KMS-11 (cell line): Measurements from ENCODE around the gene CRYBG1.

Experiments
- H2AFZ ChIP-seq: fragments of 200-600 bp; sonication (generic); 2 replicates; pipeline ENCODE4 v1.6.1; 2016; ENCODE audit warnings: antibody characterized with exemption, mixed run types, low read depth
- H3K27ac ChIP-seq: fragments of 200-600 bp; sonication (generic); 2 replicates; pipeline ENCODE4 v1.6.1; 2016; ENCODE audit warnings: mild to moderate bottlenecking, mixed run types
- H3K27me3 ChIP-seq: fragments of 200-600 bp; sonication (generic); 2 replicates; pipeline ENCODE4 v1.6.1; 2017; ENCODE audit warnings: mild to moderate bottlenecking, low read depth, mixed run types, moderate library complexity; ENCODE audit not compliant: insufficient read depth
- H3K36me3 ChIP-seq: fragments of 200-600 bp; sonication (generic); 2 replicates; pipeline ENCODE4 v1.6.1; 2017; ENCODE audit warnings: mild to moderate bottlenecking, mixed run types; ENCODE audit not compliant: insufficient read depth
- H3K4me1 ChIP-seq: fragments of 200-600 bp; sonication (generic); 2 replicates; pipeline ENCODE4 v1.6.1; 2016; ENCODE audit warnings: mild to moderate bottlenecking, low read depth, mixed run types; ENCODE audit not compliant: poor library complexity, severe bottlenecking
- H3K4me2 ChIP-seq: fragments of 200-600 bp; sonication (generic); 2 replicates; pipeline ENCODE4 v1.7.0; 2016; ENCODE audit warnings: mild to moderate bottlenecking, mixed run types
- H3K4me3 ChIP-seq: fragments of 200-600 bp; sonication (generic); IDR thresholded peaks from 2 replicates; pipeline ENCODE4 v1.6.1; 2017; ENCODE audit warnings: low read depth, low read length, mixed read lengths; ENCODE audit not compliant: insufficient read depth
- H3K79me2 ChIP-seq: fragments of 200-600 bp; sonication (generic); 2 replicates; pipeline ENCODE4 v1.6.1; 2016; ENCODE audit warnings: low read depth, mixed run types; ENCODE audit not compliant: insufficient read depth
- H3K9ac ChIP-seq: fragments of 200-600 bp; sonication (generic); 2 replicates; pipeline ENCODE4 v1.6.1; 2016; ENCODE audit warnings: mild to moderate bottlenecking, mixed run types
- H4K20me1 ChIP-seq: fragments of 200-600 bp; sonication (generic); 2 replicates; pipeline ENCODE4 v1.6.1; 2016; ENCODE audit warnings: mild to moderate bottlenecking, mixed run types; ENCODE audit not compliant: insufficient read depth
- TF ChIP-seq, protein P1 (sequence below): fragments of 200-600 bp; sonication (generic); conservative IDR thresholded peaks from 2 replicates; pipeline ENCODE4 v1.6.1; 2017; ENCODE audit warnings: low read depth, mild to moderate bottlenecking, antibody characterized with exemption, low read length, moderate library complexity, mixed read lengths

The CRYBG1 gene

DNA sequence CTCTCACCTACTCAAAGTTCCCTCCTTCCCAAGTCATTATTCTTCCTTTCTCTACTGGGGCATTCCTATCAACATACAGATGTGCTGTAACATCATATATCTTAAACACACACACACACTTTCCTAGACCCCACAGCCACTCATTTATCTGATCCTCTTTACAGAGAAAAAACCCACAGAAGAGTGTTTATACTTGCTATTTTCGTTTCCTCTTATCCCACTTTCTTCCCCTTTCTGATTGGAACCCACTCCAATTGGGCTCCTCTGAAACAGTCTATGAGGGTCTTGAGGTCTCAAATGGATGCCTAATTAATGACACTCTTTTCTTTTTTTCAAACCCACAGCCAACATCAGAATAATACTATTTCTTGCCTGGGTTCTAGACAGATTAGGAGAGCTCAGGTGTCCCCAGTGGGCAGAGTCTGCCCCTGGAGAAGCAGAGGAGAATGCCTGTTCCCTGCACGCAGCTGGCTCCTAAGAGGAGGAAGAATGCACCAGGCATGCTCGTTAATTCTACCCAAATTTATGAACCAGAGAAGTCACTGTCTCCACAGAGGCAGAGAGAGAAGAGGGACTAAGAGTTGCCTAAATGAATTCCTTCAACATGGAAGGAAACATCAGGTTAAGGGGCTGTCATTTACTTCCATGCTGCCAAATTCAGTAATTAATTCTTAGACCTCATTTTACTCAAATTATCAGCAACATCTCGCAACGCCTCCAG, 65.9 kb downstream of the CRYBG1 start:
- H3K4me2 ChIP-seq = no peak overlapping the region
- no peaks in the 10 kb centered on the region for H3K27me3 ChIP-seq
- H3K4me1 ChIP-seq = no peaks in the 10 kb centered on the region
- H3K27ac ChIP-seq = no peak overlapping the region
- no peak overlapping the region for H3K4me3 ChIP-seq
- H3K79me2 ChIP-seq = no peaks in the 10 kb centered on the region
- H3K36me3 ChIP-seq = no peaks in the 10 kb centered on the region
- H2AFZ ChIP-seq = no peak overlapping the region
- no peaks in the 10 kb centered on the region for H4K20me1 ChIP-seq
- H3K9ac ChIP-seq = no peak overlapping the region
- TF ChIP-seq, protein P1, sequence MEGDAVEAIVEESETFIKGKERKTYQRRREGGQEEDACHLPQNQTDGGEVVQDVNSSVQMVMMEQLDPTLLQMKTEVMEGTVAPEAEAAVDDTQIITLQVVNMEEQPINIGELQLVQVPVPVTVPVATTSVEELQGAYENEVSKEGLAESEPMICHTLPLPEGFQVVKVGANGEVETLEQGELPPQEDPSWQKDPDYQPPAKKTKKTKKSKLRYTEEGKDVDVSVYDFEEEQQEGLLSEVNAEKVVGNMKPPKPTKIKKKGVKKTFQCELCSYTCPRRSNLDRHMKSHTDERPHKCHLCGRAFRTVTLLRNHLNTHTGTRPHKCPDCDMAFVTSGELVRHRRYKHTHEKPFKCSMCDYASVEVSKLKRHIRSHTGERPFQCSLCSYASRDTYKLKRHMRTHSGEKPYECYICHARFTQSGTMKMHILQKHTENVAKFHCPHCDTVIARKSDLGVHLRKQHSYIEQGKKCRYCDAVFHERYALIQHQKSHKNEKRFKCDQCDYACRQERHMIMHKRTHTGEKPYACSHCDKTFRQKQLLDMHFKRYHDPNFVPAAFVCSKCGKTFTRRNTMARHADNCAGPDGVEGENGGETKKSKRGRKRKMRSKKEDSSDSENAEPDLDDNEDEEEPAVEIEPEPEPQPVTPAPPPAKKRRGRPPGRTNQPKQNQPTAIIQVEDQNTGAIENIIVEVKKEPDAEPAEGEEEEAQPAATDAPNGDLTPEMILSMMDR = no peak

DNA sequence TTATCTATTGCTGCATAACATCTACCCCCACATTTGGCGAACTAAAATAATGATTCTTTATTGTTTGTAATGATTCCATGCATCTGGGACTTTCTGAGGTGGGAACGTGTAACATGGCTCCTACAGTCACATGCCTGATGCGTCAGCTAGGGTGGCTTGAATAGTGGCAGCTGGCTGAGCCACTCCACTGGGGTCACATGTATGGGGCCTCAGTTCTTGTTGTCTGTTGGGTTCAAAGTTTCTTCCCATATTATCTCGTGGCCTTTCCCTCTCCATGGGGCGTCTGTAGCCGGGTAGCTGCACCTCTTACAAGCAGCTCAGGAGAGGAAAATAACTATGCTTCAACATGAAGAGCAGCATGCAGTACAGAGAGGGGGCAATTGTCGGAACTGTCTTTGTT, 69.9 kb downstream of the CRYBG1 start:
- Histone ChIP-seq H3K4me1 (no peaks in the 10 kb centered on the region), H3K79me2 (no peaks in the 10 kb centered on the region), H3K9ac (no peak overlapping the region), H3K4me2 (no peak overlapping the region), H3K36me3 (no peaks in the 10 kb centered on the region), H3K27ac (no peak overlapping the region), H4K20me1 (no peaks in the 10 kb centered on the region), H2AFZ (no peak overlapping the region), H3K27me3 (no peaks in the 10 kb centered on the region), H3K4me3 (no peak overlapping the region)
- TF ChIP-seq, protein P1 = no peak

DNA sequence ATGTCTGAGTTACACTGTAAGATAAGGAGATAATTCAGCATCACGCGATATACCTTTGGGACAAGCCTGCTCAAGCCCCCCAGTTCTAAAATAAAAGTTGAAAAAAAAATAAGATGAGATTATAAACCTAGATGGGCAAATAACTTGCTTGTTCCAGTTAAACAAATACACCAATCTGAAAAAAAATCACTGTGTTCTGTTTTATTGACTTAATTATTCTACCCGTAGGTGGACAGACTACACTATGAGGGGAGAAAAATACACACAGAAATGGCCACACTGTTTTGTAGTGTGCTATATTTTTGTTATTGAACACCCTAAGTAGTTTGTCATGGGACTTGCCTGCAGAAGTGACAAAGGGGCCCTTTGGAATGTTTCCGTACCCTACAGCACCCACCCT, 70.9 kb downstream of the CRYBG1 start:
- H2AFZ ChIP-seq = no peak overlapping the region
- H3K9ac ChIP-seq = no peak overlapping the region
- H3K27ac ChIP-seq = no peak overlapping the region
- no peaks in the 10 kb centered on the region for H3K79me2 ChIP-seq
- no peaks in the 10 kb centered on the region for H4K20me1 ChIP-seq
- no peak overlapping the region for H3K4me3 ChIP-seq
- H3K27me3 ChIP-seq = no peaks in the 10 kb centered on the region
- H3K4me1 ChIP-seq = no peaks in the 10 kb centered on the region
- no peak overlapping the region for H3K4me2 ChIP-seq
- TF ChIP-seq, protein P1 = no peak
- H3K36me3 ChIP-seq = no peaks in the 10 kb centered on the region

DNA sequence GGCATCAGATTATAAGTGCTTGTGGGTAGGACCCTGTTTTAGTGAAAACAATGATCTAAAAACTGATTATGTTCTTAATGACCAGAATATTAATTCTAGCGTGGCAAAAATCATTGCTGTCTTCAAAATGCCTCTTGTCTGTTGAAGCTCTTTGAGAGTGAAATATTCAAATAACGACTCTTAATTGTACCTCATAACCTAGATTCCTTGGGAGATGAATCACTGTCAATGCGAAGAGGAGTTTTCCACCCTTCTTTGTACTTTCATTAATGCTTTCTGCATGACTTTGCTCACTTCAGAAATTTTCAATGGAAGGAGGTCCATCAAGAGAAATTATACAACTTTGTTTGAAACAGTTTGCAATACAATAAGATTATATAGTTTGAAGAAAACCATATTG, 71.5 kb downstream of the CRYBG1 start:
- Histone ChIP-seq H4K20me1 (no peaks in the 10 kb centered on the region), H3K4me1 (no peaks in the 10 kb centered on the region), H3K27ac (no peak overlapping the region), H3K79me2 (no peaks in the 10 kb centered on the region), H3K9ac (no peak overlapping the region), H3K27me3 (no peaks in the 10 kb centered on the region), H3K4me3 (no peak overlapping the region), H3K36me3 (no peaks in the 10 kb centered on the region), H3K4me2 (no peak overlapping the region), H2AFZ (no peak overlapping the region)
- TF ChIP-seq, protein P1 = no peak
